SK-N-SH (cell line): ENCODE measurements around the gene LRP5. TPM values are rescaled to one million over a fixed set of nuclear protein-coding genes. Genes with fewer than 3 reads are reported as not detected.

Experiments used
- CTCF ChIA-PET: fragments of 300-600, 350-600 bp; formaldehyde crosslinking; extraction: SDS; loops from one replicate; lab custom pipeline; 2021; lab: Yijun Ruan, JAX
- POLR2A ChIA-PET: fragments of 350-600 bp; sonication (Branson Sonifier 250); formaldehyde crosslinking; extraction: SDS; loops from one replicate; lab custom pipeline; 2020; ENCODE audit warnings: antibody characterized with exemption, inconsistent platforms; lab: Yijun Ruan, JAX
- DNase-seq: peaks from one replicate; pipeline ENCODE4 v3.0.0; 2012
- H2AFZ ChIP-seq: fragments of 200-600 bp; sonication (generic); 2 replicates; pipeline ENCODE4 v1.8.1; 2016; ENCODE audit warnings: antibody characterized with exemption, mild to moderate bottlenecking, low read depth
- H3F3A ChIP-seq: fragments of 200-600 bp; sonication (generic); replicated peaks from 2 replicates; pipeline ENCODE3; 2016; ENCODE audit warnings: antibody characterized with exemption, mild to moderate bottlenecking; ENCODE audit not compliant: insufficient read depth
- H3K27ac ChIP-seq, 2 experiments: fragments of 200-500 bp in 1 of 2; fragments of 200-600 bp in 1 of 2; sonication (Bioruptor generic) in 1 of 2; sonication (generic), shearing (Covaris generic) in 1 of 2; 2 replicates each; pipeline versions ENCODE4 v1.5.1 to v1.6.1; 2014 to 2016; ENCODE audit warnings: low read depth in 2 of 2, inconsistent platforms in 1 of 2, low read length in 1 of 2, mild to moderate bottlenecking in 1 of 2, mixed read lengths in 1 of 2
- H3K27me3 ChIP-seq: fragments of 200-600 bp; sonication (generic), shearing (Covaris generic); 2 replicates; pipeline ENCODE4 v1.6.1; 2016; ENCODE audit warnings: mixed run types; ENCODE audit not compliant: insufficient read depth
- H3K36me3 ChIP-seq, 2 experiments: fragments of 200-500 bp in 1 of 2; fragments of 200-600 bp in 1 of 2; sonication (Bioruptor generic) in 1 of 2; sonication (generic) in 1 of 2; replicated peaks in 1 of 2; 2 replicates each; pipeline versions ENCODE3 to v1.5.1; 2014 to 2016; ENCODE audit warnings: low read length in 1 of 2, mild to moderate bottlenecking in 1 of 2; ENCODE audit not compliant: insufficient read depth in 2 of 2, control insufficient read depth in 1 of 2
- H3K4me1 ChIP-seq, 2 experiments: fragments of 200-500 bp in 1 of 2; fragments of 200-600 bp in 1 of 2; sonication (Bioruptor generic) in 1 of 2; sonication (generic), shearing (Covaris generic) in 1 of 2; 2 replicates each; pipeline versions ENCODE4 v1.5.1 to v1.6.1; 2014 to 2016; ENCODE audit warnings: low read depth in 1 of 2, low read length in 1 of 2, mixed run types in 1 of 2; ENCODE audit not compliant: insufficient read depth in 2 of 2, control insufficient read depth in 1 of 2
- H3K4me2 ChIP-seq: fragments of 200-600 bp; sonication (generic), shearing (Covaris generic); 2 replicates; pipeline ENCODE4 v1.6.1; 2017; ENCODE audit warnings: mixed run types
- H3K4me3 ChIP-seq, 2 experiments: fragments of 200-500 bp in 1 of 2; fragments of 200-600 bp in 1 of 2; sonication (Bioruptor generic) in 1 of 2; sonication (generic), shearing (Covaris generic) in 1 of 2; 2 replicates each; pipeline versions ENCODE4 v1.5.1 to v1.8.1; 2014 to 2016; ENCODE audit warnings: low read depth in 2 of 2, inconsistent platforms in 1 of 2, low read length in 1 of 2, mild to moderate bottlenecking in 1 of 2, mixed read lengths in 1 of 2, moderate library complexity in 1 of 2
- H3K79me2 ChIP-seq: fragments of 200-600 bp; sonication (generic); 2 replicates; pipeline ENCODE4 v1.8.1; 2017; ENCODE audit warnings: mild to moderate bottlenecking; ENCODE audit not compliant: insufficient read depth
- H3K9ac ChIP-seq: fragments of 200-600 bp; sonication (generic); 2 replicates; pipeline ENCODE4 v1.6.1; 2017; ENCODE audit warnings: mixed run types
- H3K9me2 ChIP-seq: fragments of 200-600 bp; sonication (generic); 2 replicates; pipeline ENCODE4 v1.6.1; 2017; ENCODE audit warnings: mixed run types
- H3K9me3 ChIP-seq: fragments of 200-600 bp; sonication (generic); 2 replicates; pipeline ENCODE4 v1.6.1; 2017; ENCODE audit warnings: mixed run types, mild to moderate bottlenecking, moderate library complexity
- H4K20me1 ChIP-seq: fragments of 200-600 bp; sonication (generic); 2 replicates; pipeline ENCODE4 v1.6.1; 2017; ENCODE audit warnings: mild to moderate bottlenecking, mixed run types; ENCODE audit not compliant: insufficient read depth
- CHD2 ChIP-seq: fragments of 150-350 bp; IDR thresholded peaks from 2 replicates; pipeline ENCODE4 v1.6.1; 2018; ENCODE audit warnings: low read length; ENCODE audit not compliant: partially characterized antibody
- ELF1 ChIP-seq: IDR thresholded peaks from 2 replicates; pipeline ENCODE4 v1.4.0; 2012
- EP300 ChIP-seq, 2 experiments: IDR thresholded peaks; 2 replicates each; pipeline versions ENCODE4 v1.4.0 to v1.6.1; 2012; ENCODE audit warnings: borderline replicate concordance in 1 of 2, low read depth in 1 of 2, low read length in 1 of 2
- EZH2phosphoT487 ChIP-seq: fragments of 200-600 bp; sonication (generic); IDR thresholded peaks from 2 replicates; pipeline ENCODE4 v1.6.1; 2017; ENCODE audit warnings: low read depth, mixed run types, mild to moderate bottlenecking, antibody characterized with exemption, moderate library complexity, borderline replicate concordance
- FOSL2 ChIP-seq: IDR thresholded peaks from 2 replicates; pipeline ENCODE4 v1.4.0; 2012; ENCODE audit warnings: low read depth, mild to moderate bottlenecking, moderate library complexity, borderline replicate concordance
- FOXM1 ChIP-seq: IDR thresholded peaks from 2 replicates; pipeline ENCODE4 v1.4.0; 2012; ENCODE audit warnings: low read depth, mild to moderate bottlenecking
- GATA2 ChIP-seq: sonication (generic); formaldehyde crosslinking; IDR thresholded peaks from 2 replicates; pipeline ENCODE4 v1.5.0; 2020; ENCODE audit warnings: mild to moderate bottlenecking, missing genetic modification reagents
- JUND ChIP-seq: IDR thresholded peaks from 2 replicates; pipeline ENCODE4 v1.4.0; 2012
- MEF2A ChIP-seq: IDR thresholded peaks from 2 replicates; pipeline ENCODE4 v1.4.0; 2012; ENCODE audit warnings: low read depth, borderline replicate concordance
- MXI1 ChIP-seq: IDR thresholded peaks from 2 replicates; pipeline ENCODE4 v1.6.1; 2012; ENCODE audit warnings: mild to moderate bottlenecking, low read depth, low read length, improper control_type of control experiment
- NFIC ChIP-seq: IDR thresholded peaks from 2 replicates; pipeline ENCODE4 v1.4.0; 2012; ENCODE audit warnings: borderline replicate concordance
- NRF1 ChIP-seq: IDR thresholded peaks from 2 replicates; pipeline ENCODE4 v1.6.1; 2012; ENCODE audit warnings: low read depth, mild to moderate bottlenecking, low read length
- POLR2AphosphoS5 ChIP-seq: IDR thresholded peaks from 2 replicates; pipeline ENCODE4 v1.6.1; 2012; ENCODE audit warnings: low read depth, low read length
- RAD21 ChIP-seq: IDR thresholded peaks from 2 replicates; pipeline ENCODE4 v1.6.1; 2012; ENCODE audit warnings: mild to moderate bottlenecking, low read length
- RCOR1 ChIP-seq: fragments of 150-350 bp; IDR thresholded peaks from 2 replicates; pipeline ENCODE4 v1.6.1; 2017; ENCODE audit warnings: antibody characterized with exemption, low read length
- RXRA ChIP-seq: IDR thresholded peaks from 2 replicates; pipeline ENCODE4 v1.4.0; 2012; ENCODE audit warnings: low read depth, mild to moderate bottlenecking, borderline replicate concordance
- SMC3 ChIP-seq: IDR thresholded peaks from 2 replicates; pipeline ENCODE4 v1.6.1; 2012; ENCODE audit warnings: low read depth, low read length, improper control_type of control experiment
- TAF1 ChIP-seq: IDR thresholded peaks from 2 replicates; pipeline ENCODE4 v1.6.1; 2012; ENCODE audit warnings: low read depth, mild to moderate bottlenecking, low read length, moderate library complexity, borderline replicate concordance
- TCF12 ChIP-seq: IDR thresholded peaks from 2 replicates; pipeline ENCODE4 v1.4.0; 2012
- YY1 ChIP-seq: IDR thresholded peaks from 2 replicates; pipeline ENCODE4 v1.4.0; 2012; ENCODE audit warnings: low read depth, mild to moderate bottlenecking
- WGBS: methylation state at CpG from one replicate; pipeline ENCODE4 v1.1.6; 2017; ENCODE audit warnings: low lambda C conversion rate; 5-methylcytosine and 5-hydroxymethylcytosine counted together
- polyA plus RNA-seq, 3 experiments: library from polyadenylated mRNA; depleted of rRNA; stranded (reverse); fragments of >200 nt; gene quantifications; 2 replicates each; pipeline ENCODE4 v1.2.3, GENCODE V29; 2012
- TF ChIP-seq, protein P1 (sequence below): IDR thresholded peaks from 2 replicates; pipeline ENCODE4 v1.6.1; 2012; ENCODE audit warnings: mild to moderate bottlenecking, low read depth, low read length, moderate library complexity
- TF ChIP-seq, protein P2 (sequence below): IDR thresholded peaks from 2 replicates; pipeline ENCODE4; 2012
- TF ChIP-seq, protein P3 (sequence below): IDR thresholded peaks from 2 replicates; pipeline ENCODE4 v1.4.0; 2012; ENCODE audit warnings: low read depth

The LRP5 gene
- polyA plus RNA-seq, 1 of the 3 experiments (the other 2 are of a cell fraction): 15.0 TPM

DNA sequence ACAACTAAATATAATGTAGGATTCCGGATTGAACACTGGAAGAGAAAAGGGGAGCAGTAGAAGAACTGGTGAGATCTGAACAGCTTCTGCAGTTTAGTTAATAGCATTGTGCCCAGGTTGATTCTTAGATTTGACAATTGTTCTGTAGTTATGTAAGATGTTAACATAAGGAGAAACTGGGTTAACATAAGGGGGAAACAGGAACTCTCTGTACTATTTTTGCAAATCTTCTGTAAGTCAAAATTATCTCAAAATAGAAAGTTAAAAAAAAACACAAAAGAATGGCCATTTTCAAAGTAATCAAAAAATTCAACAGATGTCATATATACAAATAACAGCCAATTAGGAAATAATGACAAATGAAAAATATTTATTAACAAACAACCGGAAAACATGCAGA is 18.7 kb upstream of the LRP5 start:
- Histone ChIP-seq H2AFZ (no peak overlapping the region), H3K27ac (no peak overlapping the region), H3K9me3 (0 out of 2 replicates have a peak, but pooled peaks cover 6% of the 10 kb centered on the region), H3K36me3 (no peaks in the 10 kb centered on the region), H3F3A (no peaks in the 10 kb centered on the region), H3K4me1 (peaks cover 0 to 2% of the 10 kb centered on the region in 2 experiments; a peak in 1 of 4 replicates), H4K20me1 (no peaks in the 10 kb centered on the region), H3K4me3 (no peak overlapping the region), H3K79me2 (no peaks in the 10 kb centered on the region), H3K4me2 (no peak overlapping the region), H3K9ac (no peak overlapping the region), H3K27me3 (no peaks in the 10 kb centered on the region), H3K9me2 (no peaks in the 10 kb centered on the region)
- 94% methylated on average over 2 of the region's 2 CpGs for WGBS
- TF ChIP-seq ELF1 (no peak), GATA2 (CRISPR knock-in tag) (no peak), NRF1 (no peak), EP300 (IDR thresholded peaks at IDR 0.05; ENCODE audit: borderline replicate concordance in 1 of 2, low read depth in 1 of 2, low read length in 1 of 2) (no peak), FOXM1 (no peak), TAF1 (no peak), TCF12 (no peak), POLR2AphosphoS5 (no peak), RXRA (no peak), MXI1 (no peak), MEF2A (no peak), NFIC (no peak)
- TF ChIP-seq, protein P1, sequence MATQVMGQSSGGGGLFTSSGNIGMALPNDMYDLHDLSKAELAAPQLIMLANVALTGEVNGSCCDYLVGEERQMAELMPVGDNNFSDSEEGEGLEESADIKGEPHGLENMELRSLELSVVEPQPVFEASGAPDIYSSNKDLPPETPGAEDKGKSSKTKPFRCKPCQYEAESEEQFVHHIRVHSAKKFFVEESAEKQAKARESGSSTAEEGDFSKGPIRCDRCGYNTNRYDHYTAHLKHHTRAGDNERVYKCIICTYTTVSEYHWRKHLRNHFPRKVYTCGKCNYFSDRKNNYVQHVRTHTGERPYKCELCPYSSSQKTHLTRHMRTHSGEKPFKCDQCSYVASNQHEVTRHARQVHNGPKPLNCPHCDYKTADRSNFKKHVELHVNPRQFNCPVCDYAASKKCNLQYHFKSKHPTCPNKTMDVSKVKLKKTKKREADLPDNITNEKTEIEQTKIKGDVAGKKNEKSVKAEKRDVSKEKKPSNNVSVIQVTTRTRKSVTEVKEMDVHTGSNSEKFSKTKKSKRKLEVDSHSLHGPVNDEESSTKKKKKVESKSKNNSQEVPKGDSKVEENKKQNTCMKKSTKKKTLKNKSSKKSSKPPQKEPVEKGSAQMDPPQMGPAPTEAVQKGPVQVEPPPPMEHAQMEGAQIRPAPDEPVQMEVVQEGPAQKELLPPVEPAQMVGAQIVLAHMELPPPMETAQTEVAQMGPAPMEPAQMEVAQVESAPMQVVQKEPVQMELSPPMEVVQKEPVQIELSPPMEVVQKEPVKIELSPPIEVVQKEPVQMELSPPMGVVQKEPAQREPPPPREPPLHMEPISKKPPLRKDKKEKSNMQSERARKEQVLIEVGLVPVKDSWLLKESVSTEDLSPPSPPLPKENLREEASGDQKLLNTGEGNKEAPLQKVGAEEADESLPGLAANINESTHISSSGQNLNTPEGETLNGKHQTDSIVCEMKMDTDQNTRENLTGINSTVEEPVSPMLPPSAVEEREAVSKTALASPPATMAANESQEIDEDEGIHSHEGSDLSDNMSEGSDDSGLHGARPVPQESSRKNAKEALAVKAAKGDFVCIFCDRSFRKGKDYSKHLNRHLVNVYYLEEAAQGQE: no peak
- TF ChIP-seq, protein P2, sequence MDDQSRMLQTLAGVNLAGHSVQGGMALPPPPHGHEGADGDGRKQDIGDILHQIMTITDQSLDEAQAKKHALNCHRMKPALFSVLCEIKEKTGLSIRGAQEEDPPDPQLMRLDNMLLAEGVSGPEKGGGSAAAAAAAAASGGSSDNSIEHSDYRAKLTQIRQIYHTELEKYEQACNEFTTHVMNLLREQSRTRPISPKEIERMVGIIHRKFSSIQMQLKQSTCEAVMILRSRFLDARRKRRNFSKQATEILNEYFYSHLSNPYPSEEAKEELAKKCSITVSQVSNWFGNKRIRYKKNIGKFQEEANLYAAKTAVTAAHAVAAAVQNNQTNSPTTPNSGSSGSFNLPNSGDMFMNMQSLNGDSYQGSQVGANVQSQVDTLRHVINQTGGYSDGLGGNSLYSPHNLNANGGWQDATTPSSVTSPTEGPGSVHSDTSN: no peak
- no peak for DNase-seq
- CTCF ChIA-PET: no interaction called here
- POLR2A ChIA-PET: no interaction called here

DNA sequence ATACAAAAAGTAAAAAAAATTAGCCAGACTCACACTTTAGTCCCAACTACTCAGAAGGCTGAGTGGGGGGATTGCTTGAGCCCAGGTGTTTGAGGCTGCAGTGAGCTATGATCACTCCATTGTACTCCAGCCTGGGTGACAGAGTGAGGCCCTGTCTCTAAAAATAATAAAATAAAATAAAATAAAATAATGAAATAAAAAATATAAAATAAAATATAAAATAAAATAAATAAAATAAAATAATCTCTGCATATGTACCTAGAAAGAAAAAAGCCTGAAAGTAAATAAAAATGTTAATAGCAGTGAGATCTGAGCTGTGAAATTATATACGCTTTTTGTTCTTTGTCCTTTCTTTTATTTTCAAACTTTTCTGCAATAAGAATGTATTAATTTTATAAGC is 17.1 kb upstream of the LRP5 start:
- no peaks in the 10 kb centered on the region for H3K36me3 ChIP-seq
- no peaks in the 10 kb centered on the region for H3F3A ChIP-seq
- CTCF ChIA-PET: interaction anchor here (1.1 to 5.8 kb wide), 7 partner anchors 14 to 87 kb away, joined by 3 to 170 read pairs (median 23); partner anchors contain the start of genes C11orf24 and LRP5
- no peak for DNase-seq
- no peaks in the 10 kb centered on the region for H3K9me2 ChIP-seq
- POLR2A ChIA-PET: interaction anchor here (1.0 kb wide), 1 partner anchor 46 kb away, joined by 6 read pairs; no protein-coding TSS in a partner anchor
- no peaks in the 10 kb centered on the region for H3K9me3 ChIP-seq
- H3K4me3 ChIP-seq: no peak overlapping the region
- H3K27me3 ChIP-seq: no peaks in the 10 kb centered on the region
- no peaks in the 10 kb centered on the region for H3K79me2 ChIP-seq
- H3K9ac ChIP-seq: no peak overlapping the region
- H3K4me2 ChIP-seq: no peak overlapping the region
- TF ChIP-seq, protein P3, sequence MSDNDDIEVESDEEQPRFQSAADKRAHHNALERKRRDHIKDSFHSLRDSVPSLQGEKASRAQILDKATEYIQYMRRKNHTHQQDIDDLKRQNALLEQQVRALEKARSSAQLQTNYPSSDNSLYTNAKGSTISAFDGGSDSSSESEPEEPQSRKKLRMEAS: no peak
- TF ChIP-seq CHD2: no peak
- TF ChIP-seq RAD21: no peak
- TF ChIP-seq FOXM1: no peak
- no peak for TF ChIP-seq RCOR1
- no peak for TF ChIP-seq YY1
- no peak for TF ChIP-seq EZH2phosphoT487
- no peak for TF ChIP-seq JUND
- TF ChIP-seq NFIC: no peak
- no peak for TF ChIP-seq SMC3
- no peak for TF ChIP-seq TAF1
- TF ChIP-seq NRF1: no peak
- TF ChIP-seq FOSL2: no peak
- TF ChIP-seq GATA2 (CRISPR knock-in tag): no peak
- TF ChIP-seq POLR2AphosphoS5: no peak
- H2AFZ ChIP-seq: no peak overlapping the region
- peaks cover 0 to 2% of the 10 kb centered on the region in 2 experiments; a peak in 1 of 4 replicates for H3K4me1 ChIP-seq
- H4K20me1 ChIP-seq: no peaks in the 10 kb centered on the region
- 96% methylated on average over 1 of the region's 1 CpG for WGBS
- no peak overlapping the region for H3K27ac ChIP-seq
